Right lobe of liver (tissue), 6 donors: Measurements from ENCODE around the gene FREY1. TPM values are rescaled to one million over a fixed set of nuclear protein-coding genes. Genes with fewer than 3 reads are reported as not detected.

Experiments used
- ATAC-seq, 4 donors: fragments of 200-7000 bp; cut with Tn5 transposase; one replicate each; pipeline ENCODE4 v1.9.1; 2020; ENCODE audit warnings: mild to moderate bottlenecking in 4 of 4, moderate library complexity in 4 of 4
- DNase-seq, 3 donors: peaks; one replicate each; pipeline ENCODE4 v3.0.0-alpha.2; 2020
- H3K27ac ChIP-seq, 3 donors: fragments of 200-600 bp; one replicate each; pipeline ENCODE4 v1.8.0; 2022
- H3K27me3 ChIP-seq, 2 donors: fragments of 200-600 bp; one replicate each; pipeline ENCODE4 v1.8.0; 2022
- H3K36me3 ChIP-seq, 4 donors: fragments of 200-600 bp; sonication (generic) in 1 of 4; one replicate each; pipeline versions ENCODE4 v1.5.1 to v1.8.0; 2017 to 2022; ENCODE audit warnings: control low read depth in 1 of 4
- H3K4me1 ChIP-seq, 4 donors: fragments of 200-600 bp; sonication (generic) in 1 of 4; one replicate each; pipeline versions ENCODE4 v1.5.1 to v1.8.0; 2017 to 2022; ENCODE audit warnings: control low read depth in 1 of 4
- H3K4me3 ChIP-seq, 3 donors: fragments of 200-600 bp; one replicate each; pipeline ENCODE4 v1.8.0; 2022
- H3K9me3 ChIP-seq, 4 donors: fragments of 200-600 bp; sonication (generic) in 1 of 4; one replicate each; pipeline versions ENCODE4 v1.5.1 to v1.8.0; 2017 to 2022; ENCODE audit warnings: control low read depth in 1 of 4
- CTCF ChIP-seq, 4 donors: fragments of 200-600 bp in 3 of 4; fragments of 450-650 bp in 1 of 4; IDR thresholded peaks; one replicate each; pipeline versions ENCODE4 v1.5.1 to v1.8.0; 2016 to 2022; ENCODE audit warnings: antibody characterized with exemption in 4 of 4, mild to moderate bottlenecking in 2 of 4
- POLR2A ChIP-seq: fragments of 450-650 bp; IDR thresholded peaks from one replicate; pipeline ENCODE4 v1.6.1; 2017; ENCODE audit warnings: antibody characterized with exemption, mild to moderate bottlenecking
- WGBS: methylation state at CpG from one replicate; pipeline ENCODE4 v1.1.6; 2018; ENCODE audit warnings: low coverage, low lambda C conversion rate; ENCODE audit not compliant: insufficient coverage; ENCODE audit errors: missing lambda C conversion rate; 5-methylcytosine and 5-hydroxymethylcytosine counted together
- intact Hi-C, 2 donors: fragments of 100-400 bp; cut with DNase I; formaldehyde crosslinking; loops; one replicate each; pipeline versions ENCODE4 v1.11.2 to v1.14.1; 2022
- total RNA-seq, 6 experiments: library from RNA; depleted of rRNA in 2 of 6; stranded (reverse); fragments of >200 nt in 2 of 6; fragmentation: NEBNext Ultra II Directional in 3 of 6; extraction: Animal tissue kit (Norgen Biotek cat#: 25700) in 3 of 6; gene quantifications; one replicate each; pipeline versions ENCODE4 v1.1.0 to v1.2.4, GENCODE V29; 2016 to 2023
- donor health status: DM: no; HTN: yes; CAD: no.
- donor health status: DM: no; HTN: no; CAD: no.
- donor health status: DM: no; HTN: no; CAD: no.
- donor health status: DM: no; HTN: yes; CAD: no.
- donor health status: DM: no; HTN: yes; CAD: no.

Gene FREY1
- total RNA-seq, 6 experiments from 2014 or later: 0.40 to 0.90 (median 0.42) TPM; not detected in 3

GRCh38 chr11:45920531-45921477, 13.7 kb upstream of the FREY1 start:
- TF ChIP-seq CTCF (IDR thresholded peaks at IDR 0.05) (no peak), POLR2A (no peak)
- DNase-seq: no peak
- H3K4me3 ChIP-seq: no peak overlapping the region

GRCh38 chr11:45919806-45920530, 12.9 kb upstream of the FREY1 start:
- intact Hi-C loops: no loop called here
- TF ChIP-seq POLR2A: no peak
- no peak for TF ChIP-seq CTCF (IDR thresholded peaks at IDR 0.05)
- Histone ChIP-seq H3K4me1 (peaks cover 0 to 26% (median 6%) of the 10 kb centered on the region in 4 donors), H3K9me3 (no peaks in the 10 kb centered on the region), H3K4me3 (no peak overlapping the region), H3K36me3 (peaks cover 0 to 6% (median 0%) of the 10 kb centered on the region in 4 donors), H3K27ac (no peak overlapping the region), H3K27me3 (no peaks in the 10 kb centered on the region)
- 98% methylated on average over 7 of the region's 13 CpGs for WGBS
- ATAC-seq (no peak), DNase-seq (peak in 2 of 3 donors; percentile 9 to 25)

More at GRCh38 chr11:45920531-45921477, 13.7 kb upstream of the FREY1 start:
- intact Hi-C loops: no loop called here
- no peaks in the 10 kb centered on the region for H3K9me3 ChIP-seq
- no peak overlapping the region for H3K27ac ChIP-seq
- H3K27me3 ChIP-seq: no peaks in the 10 kb centered on the region
- H3K36me3 ChIP-seq: no peaks in the 10 kb centered on the region
- H3K4me1 ChIP-seq: peaks cover 0 to 25% (median 6%) of the 10 kb centered on the region in 4 donors
- 85% methylated on average over 4 of the region's 6 CpGs for WGBS
- no peak for ATAC-seq

GRCh38 chr11:45918962-45919675, 12.0 kb upstream of the FREY1 start:
- Histone ChIP-seq H3K4me1 (peaks cover 0 to 35% (median 8%) of the 10 kb centered on the region in 4 donors), H3K9me3 (no peaks in the 10 kb centered on the region), H3K4me3 (peak overlapping the region; percentile 88 to 91 (median 90)), H3K36me3 (peaks cover 0 to 15% (median 2%) of the 10 kb centered on the region in 4 donors), H3K27ac (peak overlapping the region in 1 of 3 donors; percentile 79), H3K27me3 (no peaks in the 10 kb centered on the region)
- no peak for TF ChIP-seq POLR2A
- TF ChIP-seq CTCF (IDR thresholded peaks at IDR 0.05): no peak
- intact Hi-C loops: no loop called here
- DNase-seq (peak in 2 of 3 donors; percentile 14 to 37), ATAC-seq (no peak)
- WGBS: 53% methylated on average over 6 of the region's 7 CpGs

GRCh38 chr11:45918331-45918941, 11.4 kb upstream of the FREY1 start:
- intact Hi-C loops: no loop called here
- TF ChIP-seq CTCF (IDR thresholded peaks at IDR 0.05): no peak
- TF ChIP-seq POLR2A: no peak
- ATAC-seq (peak; percentile 72 to 75 (median 74)), DNase-seq (peak; percentile 89 to 93 (median 93))
- Histone ChIP-seq H3K9me3 (no peaks in the 10 kb centered on the region), H3K4me1 (peaks cover 0 to 40% (median 11%) of the 10 kb centered on the region in 4 donors), H3K36me3 (peaks cover 0 to 22% (median 2%) of the 10 kb centered on the region in 4 donors), H3K27me3 (no peaks in the 10 kb centered on the region), H3K4me3 (peak overlapping the region; percentile 88 to 91 (median 90)), H3K27ac (peak overlapping the region; percentile 74 to 79 (median 75))
- 0% methylated on average over 19 of the region's 38 CpGs for WGBS
